Tibial artery (tissue), 4 donors: ENCODE results near the gene ELF5.

Experiments used
- DNase-seq, 2 donors: peaks; one replicate each; pipeline ENCODE4 v3.0.0-alpha.2; 2019
- H3K27ac ChIP-seq, 2 donors: fragments of 200-600 bp; sonication (generic) in 1 of 2; 1 replicate in 1 of 2; 2 replicates in 1 of 2; pipeline ENCODE4 v1.5.1; 2018 to 2019; ENCODE audit warnings: mild to moderate bottlenecking in 1 of 2
- H3K27me3 ChIP-seq, 2 donors: fragments of 200-600 bp; sonication (generic) in 1 of 2; one replicate each; pipeline versions ENCODE4 v1.5.1 to v1.6.0; 2016 to 2019
- H3K36me3 ChIP-seq, 3 donors: fragments of 200-600 bp; sonication (generic) in 2 of 3; one replicate each; pipeline ENCODE4 v1.5.1; 2016 to 2019; ENCODE audit warnings: mild to moderate bottlenecking in 2 of 3
- H3K4me1 ChIP-seq, 4 donors: fragments of 200-600 bp; sonication (generic) in 2 of 4; 1 replicate in 3 of 4; 2 replicates in 1 of 4; pipeline ENCODE4 v1.5.1; 2016 to 2019
- H3K4me3 ChIP-seq, 2 donors: fragments of 200-600 bp; sonication (generic) in 1 of 2; 1 replicate in 1 of 2; 2 replicates in 1 of 2; pipeline ENCODE4 v1.5.1; 2018 to 2019; ENCODE audit warnings: mild to moderate bottlenecking in 2 of 2
- H3K9me3 ChIP-seq, 3 donors: fragments of 200-600 bp; sonication (generic) in 1 of 3; one replicate each; pipeline ENCODE4 v1.5.1; 2016 to 2019
- intact Hi-C: fragments of 100-400 bp; cut with DNase I; formaldehyde crosslinking; loops from one replicate; pipeline ENCODE4 v1.15.0; 2023; ENCODE audit warnings: low total_unique reads
- TF ChIP-seq, protein P1 (sequence below), 2 experiments: fragments of 200-600 bp in 1 of 2; fragments of 450-650 bp in 1 of 2; IDR thresholded peaks; one replicate each; pipeline ENCODE4 v1.5.1; 2017 to 2019; ENCODE audit warnings: antibody characterized with exemption in 2 of 2, mild to moderate bottlenecking in 1 of 2, moderate library complexity in 1 of 2

Gene ELF5

DNA sequence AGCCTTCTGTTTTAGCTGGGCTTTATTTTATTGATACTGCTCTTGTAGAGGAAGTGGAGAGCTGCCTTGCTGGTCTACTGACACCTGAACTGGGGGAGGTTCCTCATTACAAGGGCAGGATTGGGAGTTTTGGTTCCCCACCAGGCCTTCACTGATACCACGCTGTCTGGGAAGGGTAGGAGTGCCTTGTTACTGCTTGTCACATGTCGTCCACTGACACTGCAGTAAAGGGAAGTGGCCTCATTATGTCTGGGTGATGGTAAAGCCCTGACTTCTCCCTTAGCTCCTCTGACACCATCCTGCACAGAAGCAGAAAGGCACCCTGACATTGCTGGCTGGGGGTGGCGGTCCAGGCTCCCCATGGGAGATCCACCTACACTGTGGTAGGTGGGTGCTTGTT lies 38.7 kb upstream of the ELF5 start:
- DNase-seq, result no peak
- TF ChIP-seq, protein P1, sequence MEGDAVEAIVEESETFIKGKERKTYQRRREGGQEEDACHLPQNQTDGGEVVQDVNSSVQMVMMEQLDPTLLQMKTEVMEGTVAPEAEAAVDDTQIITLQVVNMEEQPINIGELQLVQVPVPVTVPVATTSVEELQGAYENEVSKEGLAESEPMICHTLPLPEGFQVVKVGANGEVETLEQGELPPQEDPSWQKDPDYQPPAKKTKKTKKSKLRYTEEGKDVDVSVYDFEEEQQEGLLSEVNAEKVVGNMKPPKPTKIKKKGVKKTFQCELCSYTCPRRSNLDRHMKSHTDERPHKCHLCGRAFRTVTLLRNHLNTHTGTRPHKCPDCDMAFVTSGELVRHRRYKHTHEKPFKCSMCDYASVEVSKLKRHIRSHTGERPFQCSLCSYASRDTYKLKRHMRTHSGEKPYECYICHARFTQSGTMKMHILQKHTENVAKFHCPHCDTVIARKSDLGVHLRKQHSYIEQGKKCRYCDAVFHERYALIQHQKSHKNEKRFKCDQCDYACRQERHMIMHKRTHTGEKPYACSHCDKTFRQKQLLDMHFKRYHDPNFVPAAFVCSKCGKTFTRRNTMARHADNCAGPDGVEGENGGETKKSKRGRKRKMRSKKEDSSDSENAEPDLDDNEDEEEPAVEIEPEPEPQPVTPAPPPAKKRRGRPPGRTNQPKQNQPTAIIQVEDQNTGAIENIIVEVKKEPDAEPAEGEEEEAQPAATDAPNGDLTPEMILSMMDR (IDR thresholded peaks at IDR 0.05), result no peak
- H3K27me3 ChIP-seq, result no peaks in the 10 kb centered on the region
- no peaks in the 10 kb centered on the region for H3K4me1 ChIP-seq
- H3K9me3 ChIP-seq, result no peaks in the 10 kb centered on the region
- no peak overlapping the region for H3K4me3 ChIP-seq
- no peak overlapping the region for H3K27ac ChIP-seq
- intact Hi-C loops, result no loop called here
- no peaks in the 10 kb centered on the region for H3K36me3 ChIP-seq

DNA sequence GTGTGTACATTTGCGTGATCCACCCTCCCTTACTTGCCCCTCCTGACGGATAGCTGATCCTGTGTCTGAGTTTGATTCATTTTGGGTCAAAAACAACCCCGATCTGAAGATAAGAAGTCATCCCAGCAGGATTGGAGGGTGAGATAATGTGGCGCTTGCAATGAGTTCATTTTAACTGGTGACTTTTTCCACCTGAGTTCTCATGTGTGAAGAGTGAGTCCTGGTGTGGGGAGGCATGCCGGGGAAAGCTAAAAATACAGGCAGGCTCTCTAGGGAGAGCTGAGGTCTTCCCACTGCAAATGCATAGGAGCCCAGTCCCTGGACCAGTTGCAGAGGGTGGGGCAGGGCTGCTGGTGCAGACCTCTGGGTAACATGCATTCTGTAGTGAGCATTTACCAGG lies 35.7 kb upstream of the ELF5 start:
- no peak for DNase-seq
- Histone ChIP-seq H3K27me3 (no peaks in the 10 kb centered on the region), H3K9me3 (no peaks in the 10 kb centered on the region), H3K27ac (no peak overlapping the region), H3K36me3 (no peaks in the 10 kb centered on the region), H3K4me1 (no peaks in the 10 kb centered on the region), H3K4me3 (no peak overlapping the region)
- intact Hi-C loops, result no loop called here
- TF ChIP-seq, protein P1 (IDR thresholded peaks at IDR 0.05), result no peak

GRCh38 chr11:34548278-34548677 lies 34.7 kb upstream of the ELF5 start:
- H3K27ac ChIP-seq, result no peak overlapping the region
- H3K27me3 ChIP-seq, result no peaks in the 10 kb centered on the region
- H3K4me3 ChIP-seq, result no peak overlapping the region
- no peaks in the 10 kb centered on the region for H3K4me1 ChIP-seq
- no peaks in the 10 kb centered on the region for H3K36me3 ChIP-seq
- intact Hi-C loops, result no loop called here
- TF ChIP-seq, protein P1 (IDR thresholded peaks at IDR 0.05), result no peak
- no peaks in the 10 kb centered on the region for H3K9me3 ChIP-seq
- no peak for DNase-seq

GRCh38 chr11:34546511-34547209 lies 33.1 kb upstream of the ELF5 start:
- Histone ChIP-seq H3K4me3 (no peak overlapping the region), H3K27ac (no peak overlapping the region), H3K36me3 (no peaks in the 10 kb centered on the region), H3K9me3 (no peaks in the 10 kb centered on the region), H3K4me1 (no peaks in the 10 kb centered on the region), H3K27me3 (peaks cover 0 to 7% of the 10 kb centered on the region in 2 donors)
- intact Hi-C loops, result no loop called here
- TF ChIP-seq, protein P1 (IDR thresholded peaks at IDR 0.05), result no peak
- no peak for DNase-seq

- H3K9me3 ChIP-seq, result no peaks in the 10 kb centered on the region
- TF ChIP-seq, protein P1 (IDR thresholded peaks at IDR 0.05), result no peak
- no peak overlapping the region for H3K4me3 ChIP-seq
- no peaks in the 10 kb centered on the region for H3K4me1 ChIP-seq
- peaks cover 0 to 10% of the 10 kb centered on the region in 2 donors for H3K27me3 ChIP-seq
- no peak overlapping the region for H3K27ac ChIP-seq
- no peak for DNase-seq
- intact Hi-C loops, result no loop called here
- H3K36me3 ChIP-seq, result no peaks in the 10 kb centered on the region
Measured at GRCh38 chr11:34542089-34542488, 28.5 kb upstream of the ELF5 start.

- TF ChIP-seq, protein P1 (IDR thresholded peaks at IDR 0.05), result no peak
- intact Hi-C loops, result no loop called here
Measured at GRCh38 chr11:34540870-34541269, 27.3 kb upstream of the ELF5 start.

More at GRCh38 chr11:34540870-34541269, 27.3 kb upstream of the ELF5 start:
- Histone ChIP-seq H3K27me3 (peaks cover 0 to 10% of the 10 kb centered on the region in 2 donors), H3K27ac (no peak overlapping the region), H3K9me3 (no peaks in the 10 kb centered on the region), H3K4me1 (no peaks in the 10 kb centered on the region), H3K4me3 (no peak overlapping the region), H3K36me3 (no peaks in the 10 kb centered on the region)
- DNase-seq, result no peak
